SH-SY5Y (cell line): Measurements from ENCODE around the gene PTPRG.

ENCODE experiments used
- GATA2 ChIP-seq: IDR thresholded peaks from 2 replicates; pipeline ENCODE4 v1.6.1; 2011; ENCODE audit warnings: mild to moderate bottlenecking, low read depth, low read length
- GATA3 ChIP-seq: IDR thresholded peaks from 2 replicates; pipeline ENCODE4 v1.6.1; 2011; ENCODE audit warnings: low read depth, mild to moderate bottlenecking, low read length, moderate library complexity

- no peak for TF ChIP-seq GATA2
- no peak for TF ChIP-seq GATA3
Observed at GRCh38 chr3:62149539-62149938, 588.2 kb downstream of the PTPRG start.
